Activated T-cell treated with anti-CD3 and anti-CD28 coated beads, Interleukin-2, amount 50 U/mL, for 24 hours (primary cell): ENCODE results near the gene TSPAN4.

Experiments
- DNase-seq: peaks from one replicate; pipeline ENCODE4 v3.0.0-alpha.2; 2020
- H3K27ac Mint-ChIP-seq: 2 replicates; pipeline ENCODE4 v1.8.0; 2020; ENCODE audit warnings: mild to moderate bottlenecking, mixed read lengths
- H3K27me3 Mint-ChIP-seq: 2 replicates; pipeline ENCODE4 v1.8.0; 2020; ENCODE audit warnings: mixed read lengths
- H3K36me3 Mint-ChIP-seq: 2 replicates; pipeline ENCODE4 v1.8.0; 2020; ENCODE audit warnings: low read depth, mixed read lengths
- H3K4me1 Mint-ChIP-seq: 2 replicates; pipeline ENCODE4 v1.8.0; 2020; ENCODE audit warnings: low read depth, mixed read lengths
- H3K4me3 Mint-ChIP-seq: 2 replicates; pipeline ENCODE4 v1.8.0; 2020; ENCODE audit warnings: mild to moderate bottlenecking, moderate library complexity, mixed read lengths
- H3K9me3 Mint-ChIP-seq: 2 replicates; pipeline ENCODE4 v1.8.0; 2020; ENCODE audit warnings: mixed read lengths

TSPAN4 gene

DNA sequence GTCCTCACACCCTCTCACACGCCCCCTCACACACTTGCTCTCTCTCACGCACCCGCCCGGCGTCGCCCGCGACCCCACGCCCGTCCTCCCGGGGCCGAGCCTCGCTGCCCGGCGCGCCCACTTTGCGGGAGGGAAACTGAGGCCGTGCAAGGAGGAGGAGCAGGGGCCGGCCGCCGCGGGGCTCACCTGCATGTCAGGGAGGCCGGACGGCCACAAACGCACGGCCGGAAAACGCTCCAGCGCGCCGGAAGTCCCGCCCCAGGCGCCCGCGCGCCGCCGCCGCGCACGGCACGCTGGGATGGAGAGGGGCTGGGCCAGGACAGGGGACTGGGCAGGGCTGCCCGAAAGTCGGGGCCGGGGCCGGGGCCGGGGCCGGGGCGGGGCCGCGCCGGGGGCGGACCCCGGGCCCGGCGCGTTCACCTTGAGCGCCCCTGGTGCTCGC lies 68.0 kb downstream of the TSPAN4 start, which contains the start of gene CHID1:
Gene CHID1 (minus strand): TSS at position 222 of the 442 bp plus-strand sequence. CDS start 5,994 bp downstream, outside the sequence.
- Mint-ChIP-seq H3K4me3 (peak within 1 kb of the TSS; percentile 91), H3K27me3 (no peaks in the 10 kb centered on the region), H3K27ac (peak within 1 kb of the TSS; percentile 90), H3K4me1 (peaks cover 26% of the 10 kb centered on the region), H3K36me3 (peaks cover 40% of the 10 kb centered on the region), H3K9me3 (no peaks in the 10 kb centered on the region)
- DNase-seq, result peak; percentile 95

DNA sequence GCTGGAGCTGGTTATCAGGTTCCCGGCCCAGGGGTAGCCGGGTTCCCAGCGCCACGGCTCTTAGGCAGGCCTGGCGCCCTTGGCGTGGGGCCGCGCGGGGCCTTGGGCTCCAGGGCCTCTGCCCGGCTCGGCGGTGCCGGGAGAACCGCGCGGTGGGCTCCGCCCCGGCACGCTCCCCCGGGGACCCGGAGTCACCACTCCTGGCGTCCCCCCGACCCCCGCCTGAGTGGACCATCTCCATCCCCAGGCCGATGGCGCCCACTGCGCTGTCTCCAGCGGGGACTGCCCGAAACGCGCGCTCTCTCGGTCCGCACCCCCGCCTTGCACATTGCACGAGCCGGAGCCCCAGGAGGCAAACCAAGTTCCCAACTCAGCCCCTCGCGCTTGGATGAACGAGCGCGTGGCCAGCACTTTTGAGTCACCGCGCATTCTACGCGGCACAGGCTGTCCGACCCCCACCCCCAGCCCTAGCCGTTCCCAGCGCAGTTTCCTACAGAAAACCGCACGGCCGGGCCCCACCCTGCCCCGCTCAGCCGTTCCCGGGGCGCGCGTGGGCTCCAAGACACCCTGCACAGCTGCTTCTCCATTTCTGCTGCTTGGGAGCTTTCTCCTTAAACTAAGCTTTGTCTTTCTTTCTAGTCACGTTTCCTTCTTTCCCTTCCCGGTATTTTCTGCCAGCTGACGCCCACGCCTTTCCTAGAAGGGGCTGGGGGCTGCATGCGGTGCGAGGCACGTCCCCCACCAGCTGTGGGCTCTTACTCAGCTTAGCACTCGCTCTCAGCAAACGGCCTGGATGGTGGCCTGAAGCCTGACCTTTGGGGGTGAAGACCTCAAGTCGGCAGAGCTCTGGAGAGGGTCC lies 68.6 kb downstream of the TSPAN4 start:
- H3K36me3 Mint-ChIP-seq, result peaks cover 36% of the 10 kb centered on the region
- peak overlapping the region; percentile 81 for H3K4me3 Mint-ChIP-seq
- peak overlapping the region; percentile 90 for H3K27ac Mint-ChIP-seq
- H3K9me3 Mint-ChIP-seq, result no peaks in the 10 kb centered on the region
- H3K27me3 Mint-ChIP-seq, result no peaks in the 10 kb centered on the region
- DNase-seq, result peak; percentile 57
- H3K4me1 Mint-ChIP-seq, result peaks cover 26% of the 10 kb centered on the region

DNA sequence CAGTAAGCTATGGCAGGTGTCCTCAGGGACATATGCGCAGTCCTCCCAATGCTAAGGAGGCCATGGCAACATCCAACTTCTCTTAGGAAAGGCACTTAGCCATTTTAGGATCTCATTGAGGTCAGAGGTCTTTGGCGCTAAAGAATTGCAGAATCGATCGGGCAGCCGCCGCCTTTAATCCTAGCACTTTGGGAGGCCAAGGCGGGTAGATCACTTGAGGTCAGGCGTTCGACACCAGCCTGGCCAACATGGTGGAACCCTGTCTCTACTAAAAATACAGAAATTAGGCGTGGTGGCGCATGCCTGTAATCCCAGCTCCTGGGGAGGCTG lies 69.2 kb downstream of the TSPAN4 start:
- DNase-seq, result no peak
- peaks cover 30% of the 10 kb centered on the region for H3K36me3 Mint-ChIP-seq
- H3K4me3 Mint-ChIP-seq, result peak overlapping the region; percentile 81
- H3K27ac Mint-ChIP-seq, result peak overlapping the region; percentile 90
- H3K4me1 Mint-ChIP-seq, result peaks cover 26% of the 10 kb centered on the region
- no peaks in the 10 kb centered on the region for H3K9me3 Mint-ChIP-seq
- no peaks in the 10 kb centered on the region for H3K27me3 Mint-ChIP-seq

DNA sequence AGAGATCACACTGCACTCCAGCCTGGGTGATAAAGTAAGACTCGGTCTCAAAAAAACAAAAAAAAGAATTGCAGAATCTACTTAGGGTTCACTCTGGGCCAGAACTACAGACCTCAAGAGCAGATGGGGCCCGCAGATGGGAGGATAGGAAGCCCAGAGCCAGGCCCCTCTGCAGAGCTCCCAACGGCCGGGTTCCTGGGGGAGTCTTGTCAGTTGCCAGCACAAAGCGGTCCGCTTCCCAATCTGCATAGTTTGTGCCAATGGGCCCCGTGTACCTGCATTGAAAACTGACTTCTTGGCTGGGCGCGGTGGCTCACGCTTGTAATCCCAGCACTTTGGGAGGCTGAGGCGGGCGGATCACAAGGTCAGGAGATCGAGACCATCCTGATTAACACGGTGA lies 69.6 kb downstream of the TSPAN4 start:
- Mint-ChIP-seq H3K36me3 (peaks cover 27% of the 10 kb centered on the region), H3K4me3 (no peak overlapping the region), H3K27me3 (no peaks in the 10 kb centered on the region), H3K27ac (no peak overlapping the region), H3K9me3 (no peaks in the 10 kb centered on the region), H3K4me1 (peaks cover 26% of the 10 kb centered on the region)
- DNase-seq, result no peak

DNA sequence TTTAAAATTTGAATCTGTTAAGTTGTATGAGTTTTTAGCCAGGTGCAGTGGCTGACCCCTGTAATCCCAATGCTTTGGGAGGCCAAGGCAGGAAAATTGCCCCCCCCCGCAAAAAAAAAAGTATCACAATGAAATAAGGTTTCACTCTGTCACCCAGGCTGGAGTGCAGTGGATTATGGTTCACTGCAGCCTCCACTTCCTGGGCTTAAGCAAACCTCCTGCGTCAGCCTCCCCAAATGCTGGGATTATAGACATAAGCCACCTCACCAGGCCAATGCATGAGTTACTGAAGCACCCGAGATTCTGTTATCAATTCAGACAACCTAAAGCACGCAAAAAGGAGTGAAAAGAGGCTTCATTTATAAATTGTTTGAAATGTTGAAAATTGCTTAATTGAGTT lies 70.4 kb downstream of the TSPAN4 start:
- H3K27me3 Mint-ChIP-seq, result no peaks in the 10 kb centered on the region
- no peak for DNase-seq
- H3K36me3 Mint-ChIP-seq, result peaks cover 21% of the 10 kb centered on the region
- H3K4me3 Mint-ChIP-seq, result no peak overlapping the region
- no peaks in the 10 kb centered on the region for H3K9me3 Mint-ChIP-seq
- no peak overlapping the region for H3K27ac Mint-ChIP-seq
- H3K4me1 Mint-ChIP-seq, result peaks cover 22% of the 10 kb centered on the region

DNA sequence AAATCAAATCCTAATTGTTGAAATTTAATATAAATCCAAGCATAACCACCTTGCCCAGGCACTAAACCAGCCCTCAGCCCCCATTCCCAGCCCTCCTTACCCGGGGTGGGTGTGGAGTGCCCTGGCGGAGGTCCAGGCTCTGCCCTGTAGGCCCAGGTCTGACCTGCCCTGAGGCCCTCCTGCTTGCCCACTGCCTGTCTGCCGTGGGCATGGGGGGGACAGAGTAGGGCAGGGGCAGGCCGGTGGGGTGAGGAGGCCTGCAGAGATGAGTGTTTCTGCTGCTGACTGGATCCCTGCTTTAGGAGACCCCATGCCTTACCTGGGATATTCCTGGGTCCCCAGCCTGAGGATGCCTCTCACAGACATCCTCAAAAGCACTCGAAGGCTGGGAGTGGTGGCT lies 71.6 kb downstream of the TSPAN4 start:
- H3K27me3 Mint-ChIP-seq, result no peaks in the 10 kb centered on the region
- peaks cover 11% of the 10 kb centered on the region for H3K36me3 Mint-ChIP-seq
- H3K9me3 Mint-ChIP-seq, result no peaks in the 10 kb centered on the region
- no peak overlapping the region for H3K4me3 Mint-ChIP-seq
- no peak overlapping the region for H3K27ac Mint-ChIP-seq
- no peak for DNase-seq
- H3K4me1 Mint-ChIP-seq, result peaks cover 13% of the 10 kb centered on the region

DNA sequence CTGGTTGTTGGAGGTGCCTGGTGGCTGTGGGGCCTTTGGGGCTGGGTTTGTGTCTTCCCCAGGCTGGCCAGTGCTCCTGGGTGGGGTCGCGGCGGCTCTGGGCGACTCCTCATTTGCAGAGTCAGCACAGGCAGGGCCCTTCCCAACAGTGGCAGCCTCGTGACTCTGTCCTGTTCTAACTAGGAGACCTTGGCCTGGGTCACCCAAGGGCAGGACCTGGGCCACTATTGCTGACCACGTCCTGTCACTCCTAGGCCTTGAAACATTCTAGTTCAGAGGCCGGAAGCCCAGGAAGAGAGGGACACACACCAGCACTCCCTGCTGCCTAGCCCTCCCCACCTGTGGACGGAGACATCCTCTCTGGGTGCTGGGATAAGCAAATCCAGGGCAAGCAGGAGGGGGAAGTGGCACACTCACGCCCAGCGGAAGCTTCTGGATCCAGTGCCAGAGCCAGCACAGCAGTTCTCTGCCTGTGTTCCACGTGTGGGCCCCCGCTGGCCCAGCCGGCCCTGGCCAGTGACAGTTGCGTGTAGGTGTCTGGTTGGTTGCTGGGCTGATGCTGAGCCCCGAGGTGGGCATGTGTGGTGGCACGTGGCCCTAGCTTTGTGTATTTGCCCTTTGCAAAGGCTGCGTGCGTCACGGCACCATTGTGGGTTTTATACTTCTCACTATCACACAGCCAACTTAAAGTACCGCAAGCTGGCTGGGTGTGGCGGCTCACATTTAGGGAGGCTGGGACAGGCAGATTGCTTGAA lies 72.3 kb downstream of the TSPAN4 start:
- H3K4me3 Mint-ChIP-seq, result no peak overlapping the region
- H3K27ac Mint-ChIP-seq, result no peak overlapping the region
- no peak for DNase-seq
- peaks cover 3% of the 10 kb centered on the region for H3K36me3 Mint-ChIP-seq
- peaks cover 8% of the 10 kb centered on the region for H3K4me1 Mint-ChIP-seq
- H3K27me3 Mint-ChIP-seq, result no peaks in the 10 kb centered on the region
- no peaks in the 10 kb centered on the region for H3K9me3 Mint-ChIP-seq
